IMR-90 (cell line): ENCODE measurements around the gene WIPF2. TPM values are rescaled to one million over a fixed set of nuclear protein-coding genes. Genes with fewer than 3 reads are reported as not detected.

ENCODE experiments used
- ATAC-seq: fragments of 200-7000 bp; cut with Tn5 transposase; 2 replicates; pipeline ENCODE4 v1.9.1; 2020; ENCODE audit warnings: low read depth, mild to moderate bottlenecking, moderate library complexity
- BruUV-seq: library from RNA; stranded (reverse); fragments of 400-500 nt; replicated peaks from 2 replicates; lab custom pipeline; 2021; lab: Mats Ljungman, UMichigan
- CTCF ChIA-PET: fragments of 300-600 bp; formaldehyde crosslinking; extraction: SDS; loops from one replicate; lab custom pipeline; 2021; ENCODE audit warnings: antibody characterized with exemption; lab: Yijun Ruan, JAX
- POLR2A ChIA-PET: fragments of 300-600 bp; sonication (Branson Sonifier 250); formaldehyde crosslinking; loops from one replicate; lab custom pipeline; 2022; ENCODE audit warnings: antibody characterized with exemption; ENCODE audit not compliant: unreplicated experiment; lab: Charles Lee
- DNase-seq: peaks from one replicate; pipeline ENCODE4 v3.0.0; 2013
- H2AFZ ChIP-seq: replicated peaks from 2 replicates; pipeline ENCODE3; 2013; ENCODE audit warnings: low read length, mild to moderate bottlenecking; ENCODE audit not compliant: poor library complexity
- H2AK5ac ChIP-seq: 2 replicates; pipeline ENCODE4 v1.6.1; 2013; ENCODE audit warnings: low read depth, low read length, inconsistent platforms
- H2AK9ac ChIP-seq: replicated peaks from 2 replicates; pipeline ENCODE3; 2013; ENCODE audit warnings: mild to moderate bottlenecking, low read depth, low read length, moderate library complexity; ENCODE audit not compliant: poor library complexity
- H2BK120ac ChIP-seq: 2 replicates; pipeline ENCODE4 v1.6.1; 2013; ENCODE audit warnings: low read depth, low read length, inconsistent platforms
- H2BK15ac ChIP-seq: 3 replicates; pipeline ENCODE4 v1.6.1; 2013; ENCODE audit warnings: low read depth, low read length, inconsistent platforms
- H2BK20ac ChIP-seq: 2 replicates; pipeline ENCODE4 v1.6.1; 2013; ENCODE audit warnings: low read depth, mild to moderate bottlenecking, inconsistent platforms, low read length, moderate library complexity
- H2BK5ac ChIP-seq: 2 replicates; pipeline ENCODE4 v1.6.1; 2013; ENCODE audit warnings: mild to moderate bottlenecking, low read depth, low read length, inconsistent platforms; ENCODE audit not compliant: poor library complexity, severe bottlenecking
- H3K14ac ChIP-seq: replicated peaks from 2 replicates; pipeline ENCODE4 v1.6.1; 2013; ENCODE audit warnings: low read depth, low read length, inconsistent platforms
- H3K18ac ChIP-seq: 2 replicates; pipeline ENCODE4 v1.6.1; 2013; ENCODE audit warnings: low read depth, low read length, control low read depth
- H3K23ac ChIP-seq: 2 replicates; pipeline ENCODE4 v1.6.1; 2013; ENCODE audit warnings: low read depth, low read length, inconsistent platforms
- H3K27ac ChIP-seq: 2 replicates; pipeline ENCODE4 v1.5.1; 2013; ENCODE audit warnings: mild to moderate bottlenecking, control low read depth, low read length; ENCODE audit not compliant: insufficient read depth
- H3K27me3 ChIP-seq: 2 replicates; pipeline ENCODE4 v1.6.1; 2013; ENCODE audit warnings: low read length; ENCODE audit not compliant: control insufficient read depth, insufficient read depth
- H3K36me3 ChIP-seq: 2 replicates; pipeline ENCODE4 v1.6.1; 2013; ENCODE audit warnings: low read length, mixed read lengths; ENCODE audit not compliant: control insufficient read depth, insufficient read depth
- H3K4ac ChIP-seq: 2 replicates; pipeline ENCODE4 v1.6.1; 2013; ENCODE audit warnings: low read depth, low read length, inconsistent platforms
- H3K4me1 ChIP-seq: 2 replicates; pipeline ENCODE4 v1.6.1; 2013; ENCODE audit warnings: low read length, mixed read lengths; ENCODE audit not compliant: control insufficient read depth, insufficient read depth
- H3K4me2 ChIP-seq: 2 replicates; pipeline ENCODE4 v1.6.1; 2013; ENCODE audit warnings: low read depth, mild to moderate bottlenecking, control low read depth, low read length, moderate library complexity
- H3K4me3 ChIP-seq: 2 replicates; pipeline ENCODE4 v1.5.1; 2013; ENCODE audit warnings: low read depth, mild to moderate bottlenecking, control low read depth, low read length, moderate library complexity; ENCODE audit not compliant: insufficient read depth
- H3K56ac ChIP-seq: 2 replicates; pipeline ENCODE4 v1.6.1; 2013; ENCODE audit warnings: low read length, inconsistent platforms; ENCODE audit not compliant: insufficient read depth; ENCODE audit errors: extremely low read depth
- H3K79me1 ChIP-seq, 2 experiments: 2 replicates each; pipeline ENCODE4 v1.6.1; 2013; ENCODE audit warnings: low read length in 2 of 2, inconsistent platforms in 1 of 2, low read depth in 1 of 2
- H3K9ac ChIP-seq: 2 replicates; pipeline ENCODE4 v1.6.1; 2013; ENCODE audit warnings: low read depth, low read length, control low read depth
- H3K9me1 ChIP-seq: 2 replicates; pipeline ENCODE4 v1.6.1; 2013; ENCODE audit warnings: low read length, inconsistent platforms; ENCODE audit not compliant: insufficient read depth
- H3K9me3 ChIP-seq: 2 replicates; pipeline ENCODE4 v1.6.1; 2013; ENCODE audit warnings: low read length; ENCODE audit not compliant: control insufficient read depth, insufficient read depth
- H4K20me1 ChIP-seq: 2 replicates; pipeline ENCODE4 v1.6.1; 2013; ENCODE audit warnings: low read length, inconsistent platforms; ENCODE audit not compliant: insufficient read depth
- H4K5ac ChIP-seq: 2 replicates; pipeline ENCODE4 v1.6.1; 2013; ENCODE audit warnings: mild to moderate bottlenecking, low read depth, low read length, control low read depth
- H4K8ac ChIP-seq, 2 experiments: 2 replicates each; pipeline ENCODE4 v1.6.1; 2013; ENCODE audit warnings: low read depth in 2 of 2, low read length in 2 of 2, control low read depth in 1 of 2, inconsistent platforms in 1 of 2
- H4K91ac ChIP-seq: 2 replicates; pipeline ENCODE4 v1.6.1; 2013; ENCODE audit warnings: low read depth, low read length, inconsistent platforms; ENCODE audit not compliant: insufficient read depth
- CEBPB ChIP-seq: IDR thresholded peaks from 2 replicates; pipeline ENCODE4 v1.6.1; 2012; ENCODE audit warnings: low read depth, low read length, improper control_type of control experiment
- FOS ChIP-seq: fragments of 150-350 bp; IDR thresholded peaks from 2 replicates; pipeline ENCODE4 v1.6.1; 2016; ENCODE audit warnings: low read depth, low read length
- MAFK ChIP-seq: IDR thresholded peaks from 2 replicates; pipeline ENCODE4 v1.6.1; 2012; ENCODE audit warnings: low read depth, low read length, improper control_type of control experiment
- NFE2L2 ChIP-seq: fragments of 150-350 bp; IDR thresholded peaks from 2 replicates; pipeline ENCODE4 v1.6.1; 2016; ENCODE audit warnings: low read depth, mild to moderate bottlenecking, low read length
- RAD21 ChIP-seq: IDR thresholded peaks from 2 replicates; pipeline ENCODE4 v1.6.1; 2012; ENCODE audit warnings: low read length, improper control_type of control experiment
- RFX5 ChIP-seq: IDR thresholded peaks from 2 replicates; pipeline ENCODE4 v1.8.0; 2012; ENCODE audit warnings: low read depth, mild to moderate bottlenecking, low read length, moderate library complexity
- WGBS, 2 experiments: methylation state at CpG; one replicate each; pipeline versions ENCODE4 v1.1.5 to v1.1.7; 2013; ENCODE audit warnings: missing lambda C conversion rate in 2 of 2; ENCODE audit not compliant: insufficient read length in 1 of 2; ENCODE audit errors: extremely low coverage in 2 of 2; 5-methylcytosine and 5-hydroxymethylcytosine counted together
- dilution Hi-C: fragments of 300-500 bp; cut with HindIII; formaldehyde crosslinking; loops from one replicate; pipeline ENCODE4 v1.14.3; 2018; ENCODE audit warnings: low sequenced_read_pairs; ENCODE audit not compliant: unreplicated experiment
- in situ Hi-C: fragments of 300-500 bp; cut with MboI; formaldehyde crosslinking; loops from 3 replicates; pipeline ENCODE4 v1.14.3; 2019; ENCODE audit warnings: low sequenced_read_pairs, inconsistent platforms, mixed read lengths
- intact Hi-C: fragments of 100-400 bp; cut with micrococcal nuclease; formaldehyde crosslinking; loops from 2 replicates; pipeline ENCODE4 v1.10.0; 2022
- polyA plus RNA-seq, 3 experiments: library from polyadenylated mRNA; depleted of rRNA; stranded (reverse); fragments of >200 nt; gene quantifications; 2 replicates each; pipeline ENCODE4 v1.2.3, GENCODE V29; 2012; ENCODE audit warnings: low replicate concordance in 1 of 3
- total RNA-seq: library from RNA; depleted of rRNA; stranded (reverse); fragments of >200 nt; gene quantifications from 2 replicates; pipeline ENCODE4 v1.2.3, GENCODE V29; 2012
- TF ChIP-seq, protein P1 (sequence below): conservative IDR thresholded peaks from 2 replicates; pipeline ENCODE4 v1.5.1; 2012; ENCODE audit warnings: mild to moderate bottlenecking, low read depth, low read length, improper control_type of control experiment
- TF ChIP-seq, protein P2 (sequence below): fragments of 150-350 bp; IDR thresholded peaks from 2 replicates; pipeline ENCODE4 v1.6.1; 2016; ENCODE audit warnings: low read depth, mild to moderate bottlenecking, low read length, moderate library complexity, borderline replicate concordance

WIPF2 gene
- total and polyA plus RNA-seq, 2 of the 4 experiments (the other 2 are of a cell fraction) = 2.0 to 8.9 TPM

DNA sequence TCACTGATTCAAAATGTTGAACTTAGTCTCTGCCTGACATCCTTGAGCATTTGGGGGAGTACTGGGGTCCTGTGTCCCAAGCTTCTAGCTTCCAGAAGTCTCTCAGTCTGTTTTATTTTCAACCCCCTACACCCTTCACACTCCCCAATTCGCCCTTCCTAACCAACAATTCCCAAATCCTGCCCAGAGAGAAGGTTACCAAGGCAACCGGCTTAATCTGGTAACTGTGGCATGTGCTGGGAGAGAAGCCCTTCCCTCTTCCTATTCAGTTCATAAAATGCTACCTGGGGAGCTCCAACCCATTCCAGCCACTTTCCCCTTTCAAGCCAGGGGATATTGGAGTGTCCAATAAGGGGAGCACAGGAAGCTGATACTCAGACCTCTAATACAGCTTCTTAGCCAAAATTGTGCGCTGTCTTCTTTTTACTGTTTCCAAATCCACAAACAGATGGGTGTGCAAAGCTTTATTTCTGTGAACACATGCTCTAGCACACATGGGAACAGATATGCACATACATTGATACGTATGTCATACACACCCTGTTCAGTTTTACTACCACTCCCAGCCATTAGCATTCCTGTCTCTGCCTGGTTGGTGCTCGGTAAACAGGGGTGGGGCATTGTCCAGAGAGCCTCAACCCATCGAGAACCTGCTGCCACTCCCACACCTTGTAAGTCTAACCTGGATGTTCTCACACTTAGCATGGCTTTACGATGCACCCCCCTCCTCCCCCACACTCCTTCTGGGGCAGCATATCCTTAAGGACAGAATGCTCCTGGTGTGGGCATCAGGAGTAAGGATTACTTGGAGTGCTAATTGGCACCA lies 43.0 kb upstream of the WIPF2 start:
- Histone ChIP-seq H4K20me1 (peaks cover 14% of the 10 kb centered on the region), H2AK5ac (no peak overlapping the region), H3K18ac (no peak overlapping the region), H4K8ac (no peak overlapping the region), H3K27ac (no peak overlapping the region), H4K5ac (no peak overlapping the region), H3K79me1 (peaks cover 8 to 25% of the 10 kb centered on the region in 2 experiments), H3K9me3 (no peaks in the 10 kb centered on the region), H3K9me1 (peaks cover 8% of the 10 kb centered on the region; the same call in 1 of the 2 replicates), H3K4me2 (no peak overlapping the region), H2AK9ac (peak overlapping the region; percentile 1), H2BK15ac (no peak overlapping the region), H3K23ac (no peak overlapping the region), H2BK120ac (no peak overlapping the region), H3K14ac (no peak overlapping the region), H4K91ac (no peak overlapping the region), H3K4ac (no peak overlapping the region), H3K9ac (no peak overlapping the region), H2BK20ac (0 out of 2 replicates have a peak overlapping the region, but pooled peaks have one; percentile 14), H3K4me3 (no peak overlapping the region), H3K4me1 (peaks cover 19% of the 10 kb centered on the region), H2AFZ (no peak overlapping the region), H3K27me3 (no peaks in the 10 kb centered on the region), H2BK5ac (no peak overlapping the region), H3K36me3 (peaks cover 35% of the 10 kb centered on the region), H3K56ac (no peak overlapping the region)
- in situ Hi-C loops = no loop called here
- 100% methylated on average over 1 to 3 of the region's 7 CpGs for WGBS, 2 experiments
- no peak for TF ChIP-seq RFX5
- TF ChIP-seq MAFK = no peak
- TF ChIP-seq CEBPB = no peak
- TF ChIP-seq NFE2L2 = no peak
- TF ChIP-seq RAD21 = no peak
- TF ChIP-seq FOS = no peak
- TF ChIP-seq, protein P1, sequence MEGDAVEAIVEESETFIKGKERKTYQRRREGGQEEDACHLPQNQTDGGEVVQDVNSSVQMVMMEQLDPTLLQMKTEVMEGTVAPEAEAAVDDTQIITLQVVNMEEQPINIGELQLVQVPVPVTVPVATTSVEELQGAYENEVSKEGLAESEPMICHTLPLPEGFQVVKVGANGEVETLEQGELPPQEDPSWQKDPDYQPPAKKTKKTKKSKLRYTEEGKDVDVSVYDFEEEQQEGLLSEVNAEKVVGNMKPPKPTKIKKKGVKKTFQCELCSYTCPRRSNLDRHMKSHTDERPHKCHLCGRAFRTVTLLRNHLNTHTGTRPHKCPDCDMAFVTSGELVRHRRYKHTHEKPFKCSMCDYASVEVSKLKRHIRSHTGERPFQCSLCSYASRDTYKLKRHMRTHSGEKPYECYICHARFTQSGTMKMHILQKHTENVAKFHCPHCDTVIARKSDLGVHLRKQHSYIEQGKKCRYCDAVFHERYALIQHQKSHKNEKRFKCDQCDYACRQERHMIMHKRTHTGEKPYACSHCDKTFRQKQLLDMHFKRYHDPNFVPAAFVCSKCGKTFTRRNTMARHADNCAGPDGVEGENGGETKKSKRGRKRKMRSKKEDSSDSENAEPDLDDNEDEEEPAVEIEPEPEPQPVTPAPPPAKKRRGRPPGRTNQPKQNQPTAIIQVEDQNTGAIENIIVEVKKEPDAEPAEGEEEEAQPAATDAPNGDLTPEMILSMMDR = no peak
- TF ChIP-seq, protein P2, sequence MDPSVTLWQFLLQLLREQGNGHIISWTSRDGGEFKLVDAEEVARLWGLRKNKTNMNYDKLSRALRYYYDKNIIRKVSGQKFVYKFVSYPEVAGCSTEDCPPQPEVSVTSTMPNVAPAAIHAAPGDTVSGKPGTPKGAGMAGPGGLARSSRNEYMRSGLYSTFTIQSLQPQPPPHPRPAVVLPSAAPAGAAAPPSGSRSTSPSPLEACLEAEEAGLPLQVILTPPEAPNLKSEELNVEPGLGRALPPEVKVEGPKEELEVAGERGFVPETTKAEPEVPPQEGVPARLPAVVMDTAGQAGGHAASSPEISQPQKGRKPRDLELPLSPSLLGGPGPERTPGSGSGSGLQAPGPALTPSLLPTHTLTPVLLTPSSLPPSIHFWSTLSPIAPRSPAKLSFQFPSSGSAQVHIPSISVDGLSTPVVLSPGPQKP = no peak
- ChIA-PET CTCF (interaction anchor here (1.1 kb wide), 1 partner anchor 63 kb away, joined by 3 read pairs; no protein-coding TSS in a partner anchor), POLR2A (no interaction called here)
- intact Hi-C loops = no loop called here
- no TSS peak for BruUV-seq
- DNase-seq (no peak), ATAC-seq (no peak)
- dilution Hi-C loops = no loop called here
